ENCODE measurements around the gene EGFL7. TPM values are rescaled to one million over a fixed set of nuclear protein-coding genes. Genes with fewer than 3 reads are reported as not detected.

The EGFL7 gene
- total and polyA plus RNA-seq, 2 of the 8 experiments (the other 6 are each of a cell fraction or from before 2014, with no cell fraction given) = 37.8 to 53.4 TPM

GRCh38 chr9:136645903-136646754, 16.6 kb upstream of the EGFL7 start:
- Histone ChIP-seq H3K4me2 (ENCODE audit: insufficient read depth in 1 of 2, low read depth in 2 of 2, low read length in 2 of 2) (no peak overlapping the region), H2BK5ac (ENCODE audit: low read depth, low read length) (no peak overlapping the region), H3K9me3 (ENCODE audit: insufficient read depth in 2 of 2, low read depth in 1 of 2, low read length in 1 of 2) (no peaks in the 10 kb centered on the region), H4K5ac (ENCODE audit: insufficient read length, low read depth, low read length) (no peak overlapping the region), H3K27ac (ENCODE audit: low read depth, low read length) (no peak overlapping the region), H2AK5ac (ENCODE audit: low read depth, low read length) (no peak overlapping the region), H3K4me3 (ENCODE audit: extremely low read depth in 1 of 4, insufficient read depth in 2 of 4, low read depth in 3 of 4, low read length in 4 of 4) (no peak overlapping the region), H2BK12ac (ENCODE audit: low read depth, low read length) (no peak overlapping the region), H2BK15ac (ENCODE audit: low read length) (no peak overlapping the region), H2AFZ (ENCODE audit: low read length) (no peak overlapping the region), H3K18ac (ENCODE audit: extremely low read depth, low read length) (no peak overlapping the region), H4K20me1 (replicated peaks in 1 of 2; ENCODE audit: control insufficient read depth in 1 of 2, insufficient read depth in 2 of 2, low read length in 2 of 2) (no peaks in the 10 kb centered on the region), H3K23me2 (ENCODE audit: low read depth, low read length) (no peaks in the 10 kb centered on the region), H4K8ac (ENCODE audit: extremely low read depth, insufficient read depth, low read length) (peak overlapping the region; percentile 71), H2BK120ac (replicated peaks; ENCODE audit: low read depth, low read length) (no peak overlapping the region), H3K23ac (ENCODE audit: insufficient read length) (no peak overlapping the region), H3K36me3 (ENCODE audit: control insufficient read depth in 2 of 4, insufficient read depth in 4 of 4, low read length in 3 of 4) (no peaks in the 10 kb centered on the region), H3K9ac (replicated peaks in 1 of 4; ENCODE audit: extremely low read depth in 1 of 4, low read depth in 3 of 4, low read length in 3 of 4) (no peak overlapping the region), H3K27me3 (replicated peaks in 1 of 4; ENCODE audit: control insufficient read depth in 3 of 4, extremely low read depth in 1 of 4, insufficient read depth in 3 of 4, low read length in 3 of 4) (peaks cover 0 to 6% (median 0%) of the 10 kb centered on the region in 4 experiments; a peak in 1 of 7 replicates), H4K91ac (replicated peaks; ENCODE audit: insufficient read length, low read length) (peak overlapping the region; percentile 40), H3K79me2 (ENCODE audit: control insufficient read depth in 1 of 2, insufficient read depth in 2 of 2, low read length in 2 of 2) (no peaks in the 10 kb centered on the region), H3K4me1 (replicated peaks in 1 of 4; ENCODE audit: control insufficient read depth in 3 of 4, insufficient read depth in 4 of 4, low read length in 3 of 4) (peaks cover 0 to 10% (median 3%) of the 10 kb centered on the region in 4 experiments; a peak in 4 of 7 replicates), H3K56ac (replicated peaks; ENCODE audit: insufficient read length, low read depth, low read length) (no peak overlapping the region), H3K4ac (replicated peaks; ENCODE audit: insufficient read length, low read depth, low read length) (no peak overlapping the region), H2BK20ac (ENCODE audit: low read length) (no peak overlapping the region), H3K79me1 (ENCODE audit: low read depth, low read length) (no peaks in the 10 kb centered on the region), H3K14ac (ENCODE audit: insufficient read length) (no peak overlapping the region)
- ChIA-PET CTCF (ENCODE audit: partially characterized antibody) (interaction anchor here (0.6 to 16.1 kb wide), 20 partner anchors 12 to 302 kb away, joined by 3 to 237 read pairs (median 4); no protein-coding TSS in a partner anchor), POLR2A (ENCODE audit: partially characterized antibody) (interaction anchor here (1.1 kb wide), 1 partner anchor 207 kb away, joined by 3 read pairs; no protein-coding TSS in a partner anchor)
- no peak for FAIRE-seq
- WGBS, 2 experiments (ENCODE audit: extremely low coverage in 1 of 2, insufficient coverage in 1 of 2, insufficient read length in 1 of 2, insufficient replicate concordance in 2 of 2, low coverage in 1 of 2, low lambda C conversion rate in 2 of 2, missing lambda C conversion rate in 1 of 2) = 92% methylated on average over 25 of the region's 40 CpGs; no CpG with 5 or more reads in 1 of the 2 experiments
- peak in 1 of 2 experiments; percentile 48 for DNase-seq (ENCODE audit: low read depth in 1 of 2, low spot score in 2 of 2)
- TF ChIP-seq SP2 (IDR thresholded peaks at IDR 0.05; ENCODE audit: low read length) = no peak
- no peak for TF ChIP-seq ATF2 (IDR thresholded peaks at IDR 0.05; ENCODE audit: low read length)
- TF ChIP-seq KDM1A (IDR thresholded peaks at IDR 0.05; ENCODE audit: borderline replicate concordance, low read length) = no peak
- TF ChIP-seq JUND (IDR thresholded peaks at IDR 0.05; ENCODE audit: low read length) = no peak
- TF ChIP-seq BCL11A (IDR thresholded peaks at IDR 0.05; ENCODE audit: low read depth in 2 of 2, low read length in 2 of 2) = no peak
- TF ChIP-seq SAP30 (IDR thresholded peaks at IDR 0.05; ENCODE audit: insufficient read depth, insufficient replicate concordance, low read length) = no peak
- TF ChIP-seq BRCA1 (IDR thresholded peaks at IDR 0.05; ENCODE audit: low read depth, low read length) = no peak
